GM18870 (cell line): ENCODE results near the gene MPDZ.

ENCODE experiments used
- ATAC-seq: cut with Tn5 transposase; IDR thresholded peaks from one replicate; pipeline ENCODE4 v1.9.1; 2021; ENCODE audit warnings: moderate library complexity; ENCODE audit not compliant: unreplicated experiment

MPDZ gene

DNA sequence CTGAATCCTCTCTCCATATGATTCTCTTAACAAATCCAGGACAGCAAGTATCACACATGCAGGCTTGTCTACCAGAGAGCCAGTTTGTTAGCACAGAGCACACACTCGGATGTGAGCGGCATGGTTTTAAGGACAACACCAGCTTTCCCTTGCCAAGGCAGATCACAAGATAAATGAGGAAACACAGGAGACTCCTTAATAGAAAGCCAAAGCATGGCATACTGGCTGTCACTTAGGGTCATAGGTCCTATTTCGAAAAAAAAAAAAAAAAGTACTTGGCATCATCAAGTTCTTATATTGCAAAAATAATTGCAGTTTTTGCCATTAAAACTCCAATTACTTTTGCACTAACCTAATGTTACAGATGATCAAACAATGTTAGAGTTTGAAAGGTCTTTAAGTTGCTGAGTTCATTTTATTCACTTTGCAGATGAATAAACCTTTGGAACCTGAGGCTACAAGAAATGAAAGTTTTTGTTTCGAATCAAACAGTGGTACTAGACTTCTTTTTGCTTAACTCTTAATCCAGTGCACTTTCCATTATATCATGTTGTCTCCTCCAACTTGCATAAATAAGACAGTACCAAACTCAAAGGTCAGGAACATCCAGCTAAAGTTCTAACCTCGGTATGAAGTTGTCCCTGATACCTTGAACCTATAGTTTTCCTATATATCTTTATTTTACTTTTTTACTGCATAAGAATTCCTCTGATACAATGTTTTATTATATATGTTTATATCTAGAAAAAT is 138.5 kb downstream of the MPDZ start:
- ATAC-seq: no peak

DNA sequence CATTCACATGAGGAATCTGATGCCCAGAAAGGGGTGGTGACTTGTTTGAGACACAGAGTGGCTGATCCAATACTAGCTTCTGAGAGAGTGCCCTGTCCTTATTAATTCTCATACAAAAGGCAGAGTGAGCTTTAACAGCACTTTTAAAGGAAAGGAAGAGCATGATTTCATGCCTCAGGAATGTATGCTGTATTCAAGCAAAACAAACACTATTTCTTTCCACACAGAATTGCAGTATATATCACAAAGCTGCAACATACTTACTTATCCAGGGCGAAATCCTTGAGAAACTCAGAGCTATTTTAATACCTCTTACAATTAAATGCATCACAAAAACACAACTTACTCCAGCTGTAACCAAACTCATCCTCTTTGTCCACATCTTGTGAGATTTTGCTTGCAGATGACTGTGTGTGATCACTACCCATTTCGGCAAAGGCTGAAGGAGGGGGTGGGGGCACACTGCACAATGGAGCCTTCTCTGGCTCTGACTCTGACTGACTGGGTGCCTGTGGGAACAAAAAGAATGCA is 139.8 kb downstream of the MPDZ start:
- ATAC-seq: no peak

DNA sequence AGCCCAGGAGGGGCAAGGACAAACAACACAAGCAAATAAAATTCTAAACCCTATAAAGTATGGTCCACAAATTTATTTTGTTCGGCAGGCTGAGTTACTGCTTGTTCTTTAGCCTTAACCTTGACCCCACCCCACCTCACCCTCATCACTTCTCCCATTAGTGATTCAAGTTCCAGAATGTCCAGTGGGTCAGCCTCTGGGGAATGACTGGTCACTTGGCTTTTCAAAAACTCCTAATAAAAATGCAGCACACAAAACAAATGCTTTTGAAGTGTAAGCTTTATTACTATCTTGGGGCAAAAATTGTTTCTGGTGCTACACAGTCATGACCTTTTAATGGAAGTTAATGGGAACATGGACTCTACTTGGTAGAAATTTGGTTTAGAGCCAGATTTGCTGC is 142.1 kb downstream of the MPDZ start:
- ATAC-seq: no peak

DNA sequence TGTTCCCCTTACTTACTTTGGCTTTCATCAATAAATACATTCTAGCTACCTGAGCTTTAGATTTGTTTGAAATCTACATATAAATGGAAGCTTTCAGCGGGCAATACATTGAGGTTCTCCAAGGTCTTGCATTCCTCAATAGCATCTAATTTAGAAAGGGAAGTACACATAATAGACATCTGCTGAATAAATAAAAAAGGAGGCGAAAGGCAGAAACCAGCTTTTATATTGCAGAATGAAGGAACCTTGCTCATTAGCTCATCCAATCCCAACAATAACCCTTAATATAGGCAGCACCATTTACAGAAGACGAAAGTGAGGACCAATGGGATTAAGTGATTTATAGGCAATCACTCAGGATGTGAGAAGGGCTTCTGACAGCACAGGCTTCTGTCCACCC is 147.5 kb downstream of the MPDZ start:
- no peak for ATAC-seq

DNA sequence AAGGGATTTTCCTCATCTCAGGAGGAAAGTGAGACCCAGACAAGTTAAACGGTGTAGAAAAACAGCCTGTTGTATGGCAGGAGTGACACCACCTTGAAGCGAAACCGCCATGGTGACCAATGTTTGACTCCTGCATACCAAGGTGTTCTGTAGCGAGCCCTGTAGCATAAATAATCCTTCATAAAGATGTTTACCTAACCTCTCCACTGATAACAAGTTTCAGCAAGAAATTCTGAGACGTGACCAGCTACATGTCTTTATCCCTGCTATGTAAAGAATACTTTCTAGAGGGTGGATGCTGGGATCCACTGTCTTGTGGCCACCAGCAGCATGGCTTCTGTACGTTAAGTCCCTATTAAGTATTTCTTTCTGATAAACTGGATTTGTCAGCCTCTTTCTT is 148.1 kb downstream of the MPDZ start:
- ATAC-seq: no peak

DNA sequence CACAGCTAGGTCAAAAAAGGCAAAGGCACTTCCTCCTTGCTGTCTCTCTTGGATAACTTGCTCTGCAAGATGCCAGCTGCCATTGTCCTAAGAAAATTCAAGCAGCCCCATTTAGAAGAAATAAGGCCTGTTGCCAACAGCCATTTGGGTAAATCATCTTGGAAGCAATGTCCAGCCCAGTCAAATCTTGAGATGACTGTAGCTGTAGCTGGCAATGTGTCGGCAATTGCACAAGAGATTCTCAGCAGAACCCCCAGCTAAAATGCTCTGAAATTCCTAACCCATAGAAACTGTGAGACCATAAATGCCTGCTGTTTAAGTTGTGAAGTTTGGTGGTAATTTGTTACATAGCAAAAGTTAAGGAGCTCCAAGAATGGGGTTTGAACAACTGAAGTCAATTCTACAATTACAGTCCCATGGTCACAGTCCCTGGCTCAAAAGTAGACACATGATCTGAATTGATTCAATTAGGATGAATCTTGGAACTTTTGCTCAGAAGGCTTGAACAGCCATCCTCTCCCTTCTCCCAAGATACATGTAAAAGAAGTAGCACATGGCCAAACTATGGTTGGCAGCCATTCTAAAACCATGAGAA is 151.1 kb downstream of the MPDZ start:
- no peak for ATAC-seq

DNA sequence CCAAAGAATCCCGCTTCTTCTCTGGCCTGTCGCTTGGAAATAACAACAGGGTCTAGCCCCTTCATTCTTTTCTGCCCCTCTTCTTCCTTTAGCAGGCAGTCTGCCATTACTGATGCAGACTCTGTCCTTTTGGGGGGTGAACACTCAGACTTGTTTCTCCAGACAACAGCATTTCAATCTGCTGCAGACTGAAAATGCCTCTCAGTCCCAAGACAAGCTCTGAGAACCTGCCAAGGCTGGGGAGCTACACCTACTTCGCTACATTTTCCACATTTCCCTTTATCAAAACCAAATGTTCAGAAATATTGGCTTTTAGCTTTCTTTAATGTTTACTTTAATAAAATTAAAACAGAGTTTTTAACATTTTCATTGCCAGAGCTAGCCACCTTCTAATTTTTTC is 152.4 kb downstream of the MPDZ start:
- no peak for ATAC-seq

DNA sequence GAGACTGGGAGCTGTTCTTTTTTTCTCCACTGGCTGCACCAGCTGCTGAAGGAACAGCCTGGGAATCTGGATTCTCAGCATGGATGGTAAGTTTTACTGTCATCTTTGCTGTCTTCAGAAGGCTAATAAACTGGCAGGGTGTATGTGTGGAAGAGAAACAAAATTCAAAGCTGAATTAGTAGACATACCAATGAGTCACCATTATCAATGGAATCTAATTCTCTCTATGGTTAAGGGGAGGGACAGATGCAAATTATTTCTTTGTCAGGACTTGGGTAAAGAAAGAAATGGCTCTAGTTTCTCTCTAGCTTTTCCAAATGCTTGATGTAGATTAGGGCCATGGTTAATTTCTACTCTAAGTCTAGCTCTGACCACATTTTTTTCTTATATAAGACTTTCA is 154.2 kb downstream of the MPDZ start:
- ATAC-seq: no peak

DNA sequence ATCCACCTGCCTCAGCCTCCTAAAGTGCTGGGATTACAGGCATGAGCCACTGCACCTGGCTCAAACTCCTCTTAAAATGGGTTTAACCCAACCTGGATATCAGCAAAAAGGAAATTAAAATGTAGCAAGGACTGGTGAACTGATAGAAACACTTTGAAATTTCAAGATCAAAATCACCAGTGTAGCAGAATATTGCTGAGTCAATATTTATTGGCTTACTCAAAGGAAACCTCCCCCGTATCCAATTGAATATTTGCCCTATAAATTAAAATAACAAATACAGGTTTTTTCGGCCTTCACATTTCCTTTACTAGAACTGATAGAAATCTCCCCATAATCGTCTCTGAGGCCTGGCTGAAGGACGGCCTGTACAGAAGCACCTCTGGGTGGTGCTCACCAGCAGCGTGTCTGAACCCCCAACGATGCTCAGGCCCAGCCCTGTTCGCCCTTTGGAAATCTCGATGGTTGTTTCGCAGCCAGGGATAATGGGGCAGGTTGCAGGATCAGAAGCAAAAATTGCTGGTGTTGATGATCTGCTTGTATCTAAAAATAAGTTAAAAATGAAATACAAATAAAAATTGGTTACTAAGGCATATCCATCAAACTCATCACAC is 156.6 kb downstream of the MPDZ start:
- no peak for ATAC-seq

DNA sequence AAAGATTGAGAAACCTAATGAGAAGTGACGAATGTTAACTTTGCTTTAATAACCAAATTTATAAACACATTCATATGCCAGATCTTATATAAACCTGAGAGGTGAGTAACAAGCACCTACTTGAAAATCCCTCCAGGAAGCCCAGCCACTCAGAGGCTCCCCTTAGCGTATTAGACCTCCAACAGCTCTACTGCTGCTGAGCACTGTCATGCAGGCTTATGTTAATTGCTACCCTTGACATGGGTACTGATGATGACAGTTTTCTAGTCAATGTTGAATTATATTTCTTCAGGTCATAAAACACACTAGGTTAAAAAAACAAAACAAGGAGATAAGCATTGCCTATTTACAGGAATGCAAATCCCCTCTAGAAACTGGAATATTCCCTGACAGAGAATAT is 161.2 kb downstream of the MPDZ start:
- no peak for ATAC-seq

DNA sequence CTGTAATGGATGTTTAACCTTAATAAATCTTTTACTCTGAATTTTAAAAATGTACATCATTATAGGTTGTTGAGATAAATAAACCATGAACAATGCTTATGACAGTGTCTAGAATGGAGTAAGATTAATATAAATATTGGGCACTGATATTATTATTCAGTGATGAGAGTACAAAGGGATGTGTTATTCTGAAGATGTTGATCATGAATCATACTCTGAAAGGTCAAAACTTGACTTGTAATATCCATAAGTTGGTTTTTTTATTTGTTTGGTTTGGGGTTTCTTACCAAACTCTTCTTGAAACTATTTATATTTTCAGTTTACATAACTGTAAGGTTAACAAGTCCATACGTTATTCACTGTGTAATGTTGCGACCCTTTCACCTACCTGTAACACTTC is 163.2 kb downstream of the MPDZ start:
- no peak for ATAC-seq

DNA sequence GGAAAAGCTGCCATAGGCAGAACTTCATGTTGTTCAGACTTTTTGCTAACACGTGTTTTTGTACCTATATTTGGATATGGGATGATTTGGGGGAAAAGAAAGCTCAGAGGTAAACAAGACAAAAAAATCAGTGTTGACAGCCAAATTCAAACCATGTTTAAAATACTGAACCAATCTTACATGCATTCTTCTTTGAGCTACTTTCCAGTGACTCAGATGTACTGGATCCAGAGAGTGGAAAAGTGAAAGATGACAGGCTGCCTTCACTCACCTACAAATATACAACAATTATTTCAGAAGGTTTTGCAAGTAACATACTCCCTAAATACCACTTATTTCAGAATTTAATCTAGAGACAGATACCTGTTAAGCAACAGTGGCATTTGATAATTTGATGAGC is 165.7 kb downstream of the MPDZ start:
- no peak for ATAC-seq

DNA sequence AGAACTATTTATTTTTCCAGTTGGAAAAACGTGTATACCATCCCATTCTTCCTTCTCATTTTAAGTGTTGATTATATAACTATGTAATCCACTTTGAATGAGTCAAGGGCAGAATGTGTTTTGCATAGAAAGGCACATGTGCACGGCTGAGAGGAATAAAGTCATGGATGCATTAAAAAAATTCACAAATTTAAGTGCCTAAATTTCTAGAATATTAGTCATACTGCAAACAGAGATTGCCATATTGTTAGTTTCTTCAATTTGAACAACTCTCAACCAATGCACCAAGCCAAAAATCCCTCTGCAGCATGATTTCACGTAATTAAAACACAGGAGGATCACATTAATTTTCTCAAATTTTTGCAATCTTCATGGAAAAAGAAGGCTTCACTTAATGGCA is 166.3 kb downstream of the MPDZ start:
- ATAC-seq: no peak

DNA sequence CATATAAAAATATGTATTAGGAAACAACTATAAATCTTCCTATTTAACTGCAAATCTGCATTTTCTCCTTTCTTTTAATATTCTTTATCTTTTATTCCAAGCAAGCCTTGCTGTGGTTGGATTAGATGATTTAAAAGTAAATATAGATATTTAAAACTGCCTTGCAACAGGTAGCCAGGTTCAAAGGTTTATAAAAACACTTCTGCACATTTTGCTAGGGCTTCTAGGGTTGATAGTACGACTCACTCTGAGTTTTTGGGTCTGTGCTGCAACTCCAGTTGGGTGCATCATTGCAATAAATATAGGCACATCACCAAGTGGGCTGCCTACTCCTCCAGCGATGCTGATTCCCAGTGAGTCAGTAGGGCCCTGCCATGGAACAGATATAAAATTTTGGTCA is 167.7 kb downstream of the MPDZ start:
- no peak for ATAC-seq

DNA sequence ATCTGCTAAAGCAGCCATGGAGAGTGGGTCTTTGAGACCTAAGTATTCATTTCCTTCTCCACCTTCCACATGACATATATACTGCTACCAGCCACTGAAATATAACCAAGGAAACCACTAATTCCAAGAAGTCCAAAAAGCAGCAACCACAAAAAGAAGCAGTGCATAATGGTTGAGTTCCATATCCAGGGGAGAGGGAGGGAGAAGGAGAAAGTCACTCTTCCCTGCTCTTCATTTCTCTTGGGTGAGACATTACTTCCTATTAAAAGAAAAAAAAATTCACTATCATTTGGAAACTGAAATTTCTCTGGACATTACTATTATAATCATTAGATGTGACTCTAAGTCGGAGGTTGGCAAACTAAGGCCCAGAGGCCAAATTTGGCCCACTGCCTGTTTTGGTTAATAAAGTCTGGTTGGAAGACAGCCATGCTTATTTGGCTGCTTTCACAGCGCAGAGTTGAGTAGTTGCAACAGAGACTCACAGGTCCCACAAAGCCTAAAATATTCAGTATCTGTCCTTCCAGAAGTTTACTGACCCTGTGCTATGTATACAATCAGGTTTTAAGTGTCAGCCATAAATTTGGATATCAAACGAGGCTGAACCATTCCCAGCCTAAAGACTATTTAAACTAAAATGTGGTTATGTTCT is 168.6 kb downstream of the MPDZ start:
- ATAC-seq: no peak

DNA sequence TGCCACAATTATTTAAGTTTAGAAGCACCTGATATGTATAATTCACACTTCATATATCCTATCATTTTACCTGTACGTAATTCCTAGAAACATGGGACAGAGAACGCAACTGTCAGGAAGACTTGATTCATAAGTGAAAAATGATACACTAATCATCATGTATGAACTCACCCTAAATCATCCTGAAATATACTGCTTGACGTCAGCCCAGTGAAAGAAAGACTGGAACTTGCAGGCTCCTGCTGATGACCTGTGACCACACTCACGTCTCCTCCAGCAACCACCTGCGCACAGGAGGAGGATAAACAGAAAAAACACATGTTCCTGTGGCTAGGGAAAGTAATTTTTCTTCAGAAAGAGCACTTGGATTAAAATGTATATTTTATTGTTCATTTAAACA is 169.7 kb downstream of the MPDZ start:
- no peak for ATAC-seq

DNA sequence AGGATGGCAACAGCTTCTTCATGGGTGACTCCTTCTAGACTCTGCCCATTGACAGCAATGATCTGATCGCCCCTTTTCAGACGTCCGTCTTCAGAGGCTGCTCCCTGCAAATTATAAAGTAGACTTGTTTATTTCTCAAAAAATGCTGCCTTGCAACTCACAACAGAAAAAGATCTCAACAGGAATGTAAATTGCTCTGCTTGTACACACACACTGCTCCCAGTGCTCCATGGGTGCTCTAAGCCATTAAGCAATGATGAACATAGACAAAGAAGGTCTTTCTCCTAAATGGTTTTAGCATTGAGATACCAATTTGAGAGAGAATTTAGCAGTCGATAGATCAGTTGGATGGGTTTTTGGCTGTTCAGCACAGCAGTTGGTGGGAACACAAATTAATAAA is 172.5 kb downstream of the MPDZ start:
- no peak for ATAC-seq

DNA sequence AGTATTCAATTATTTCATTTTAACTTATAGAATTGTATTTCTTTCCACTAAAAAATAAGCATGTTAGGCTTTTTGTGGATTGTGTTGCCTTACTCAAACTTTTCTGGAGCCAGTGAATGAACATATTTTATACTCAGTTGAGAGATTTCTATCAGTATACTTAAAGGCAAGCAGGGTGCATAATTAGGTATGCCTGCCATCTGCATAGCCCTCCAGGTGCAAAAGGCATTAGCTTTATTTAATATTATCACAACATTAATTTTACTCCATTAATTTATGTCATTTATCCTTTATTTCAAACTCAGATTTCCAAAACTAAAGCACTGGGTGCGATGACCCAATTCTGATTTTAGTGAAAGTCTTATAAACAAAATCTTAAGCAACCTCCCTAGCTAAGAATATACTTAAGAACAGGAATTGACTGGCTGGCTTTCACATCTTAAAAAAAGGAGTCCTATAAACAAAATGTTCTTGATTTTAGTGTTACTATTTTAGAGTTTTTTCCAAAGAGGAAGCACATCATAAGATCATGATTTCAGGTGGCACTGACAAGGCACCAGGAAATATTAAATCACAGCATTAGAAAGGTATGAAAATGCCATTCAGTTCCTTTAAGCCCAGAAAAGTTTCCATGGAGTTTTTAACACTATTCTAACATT is 178.4 kb downstream of the MPDZ start:
- no peak for ATAC-seq

DNA sequence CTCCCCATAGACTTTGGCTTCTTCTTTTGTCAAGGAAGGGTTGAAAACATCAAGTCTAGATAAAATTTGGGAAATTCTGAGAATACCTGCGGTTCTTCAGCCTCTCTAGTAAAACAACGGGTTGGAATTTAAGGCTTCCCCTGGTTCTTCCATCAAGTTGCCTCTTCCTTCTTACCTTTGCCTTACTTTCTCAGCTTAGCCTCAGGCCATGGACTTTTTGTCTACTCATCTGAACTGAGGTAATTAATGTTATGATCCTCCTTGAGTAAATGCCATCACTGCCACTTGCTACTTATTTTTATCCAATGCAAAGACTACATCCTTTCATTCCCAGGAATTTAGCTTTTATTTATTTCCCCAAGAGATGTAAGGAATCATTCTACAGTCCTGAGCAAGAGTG is 184.4 kb downstream of the MPDZ start:
- ATAC-seq: no peak

DNA sequence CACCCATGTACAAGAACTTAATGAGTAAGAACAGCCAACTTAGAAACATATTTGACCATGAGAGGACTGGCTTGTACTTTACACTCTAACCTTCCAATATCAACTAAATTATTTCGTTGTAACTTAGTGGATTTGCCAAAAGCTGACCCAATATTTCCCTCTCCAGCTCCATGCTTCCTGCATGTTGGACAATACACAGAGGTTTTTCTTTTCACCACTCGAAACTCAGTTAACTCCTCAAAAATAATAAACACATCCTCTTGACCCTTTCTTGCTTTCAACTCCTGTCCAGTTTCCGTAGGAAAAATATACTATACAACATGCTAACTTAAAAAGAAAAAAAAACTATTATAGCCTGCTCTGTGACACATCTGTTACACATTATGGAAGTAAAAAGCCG is 188.9 kb downstream of the MPDZ start:
- no peak for ATAC-seq

DNA sequence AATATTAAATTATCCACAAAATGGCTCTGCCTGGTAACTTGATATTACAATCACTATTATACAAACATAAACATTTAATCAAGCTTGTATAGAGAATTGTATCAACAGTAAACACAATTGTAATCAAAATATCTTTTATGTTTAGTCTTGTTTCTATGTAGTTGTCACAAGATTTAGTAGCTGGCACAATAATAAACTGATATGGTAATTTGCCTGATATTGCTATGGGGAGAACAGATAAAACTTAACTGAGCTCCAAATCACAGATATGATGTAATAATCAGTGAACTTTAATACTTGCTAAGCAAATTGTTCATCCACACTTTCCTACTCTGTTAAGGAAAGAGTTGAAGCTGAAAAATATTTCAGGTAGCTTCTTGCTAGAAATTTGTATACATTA is 189.8 kb downstream of the MPDZ start:
- ATAC-seq: no peak
